H1 (cell line): ENCODE results near the gene SLC23A3. TPM values are rescaled to one million over a fixed set of nuclear protein-coding genes. Genes with fewer than 3 reads are reported as not detected.

Source experiments
- BRCA1 ChIP-seq: IDR thresholded peaks from 2 replicates; pipeline ENCODE4 v1.6.1; 2012; ENCODE audit warnings: low read depth, low read length, improper control_type of control experiment
- polyA plus RNA-seq, 7 experiments: library from polyadenylated mRNA; depleted of rRNA in 3 of 7; stranded (reverse) in 5 of 7; unstranded in 2 of 7; fragments of >200 nt in 5 of 7; fragments of 200-250 nt in 2 of 7; gene quantifications; 1 replicate in 5 of 7; 2 replicates in 1 of 7; 4 replicates in 1 of 7; pipeline versions ENCODE4 v1.2.1 to v1.2.3, GENCODE V29; 2011 to 2013; ENCODE audit warnings: missing spikeins in 2 of 7, mixed read lengths in 2 of 7
- total RNA-seq: library from RNA; stranded (reverse); fragmentation: NEBNext Ultra II Directional; extraction: Animal tissue kit (Norgen Biotek cat#: 25700); gene quantifications from 2 replicates; pipeline ENCODE4 v1.2.1, GENCODE V29; 2021

Gene SLC23A3
- total and polyA plus RNA-seq, 2 of the 8 experiments (the other 6 are each of a cell fraction or from before 2014, with no cell fraction given), result 0.35 to 0.84 TPM

GRCh38 chr2:219122202-219122980 is 47.4 kb downstream of the SLC23A3 start (continued):
- TF ChIP-seq BRCA1, result no peak
